ENCODE measurements around the gene CCDC124.
A peak's percentile ranks its signal among the peaks of the same experiment; 100 is the strongest.

Gene CCDC124

GRCh38 chr19:17953869-17954268 is 21.1 kb downstream of the CCDC124 start:
- DNase-seq: no peak

- no peak for DNase-seq
Observed at GRCh38 chr19:17954401-17954800, 21.6 kb downstream of the CCDC124 start.

- DNase-seq: no peak
Observed at GRCh38 chr19:17957149-17957849, 24.5 kb downstream of the CCDC124 start.

GRCh38 chr19:17957885-17958284 is 25.1 kb downstream of the CCDC124 start:
- DNase-seq: no peak

- DNase-seq: no peak
Observed at GRCh38 chr19:17963936-17964691, 31.3 kb downstream of the CCDC124 start.

GRCh38 chr19:17965370-17966128 is 32.7 kb downstream of the CCDC124 start:
- no peak for DNase-seq

- no peak for DNase-seq
Observed at GRCh38 chr19:17966129-17966483, 33.3 kb downstream of the CCDC124 start.

GRCh38 chr19:17966550-17967256 is 33.9 kb downstream of the CCDC124 start, which contains the start of gene KCNN1:
Gene KCNN1 (plus strand): TSS chr19:17967107. CDS start chr19:17973889, 6,782 bp downstream.
- DNase-seq: peak in 1 of 14 donors; percentile 19

GRCh38 chr19:17967257-17968051 is 34.6 kb downstream of the CCDC124 start:
- DNase-seq: no peak

- DNase-seq: no peak
Observed at GRCh38 chr19:17968362-17968761, 35.5 kb downstream of the CCDC124 start.

- DNase-seq: no peak
Observed at GRCh38 chr19:17969096-17969792, 36.4 kb downstream of the CCDC124 start.

GRCh38 chr19:17972230-17972629 is 39.4 kb downstream of the CCDC124 start:
- no peak for DNase-seq

- no peak for DNase-seq
Observed at GRCh38 chr19:17973759-17974158, 40.9 kb downstream of the CCDC124 start.

- no peak for DNase-seq
Observed at GRCh38 chr19:17974551-17974950, 41.7 kb downstream of the CCDC124 start.

- no peak for DNase-seq
Observed at GRCh38 chr19:17975032-17975431, 42.2 kb downstream of the CCDC124 start.

GRCh38 chr19:17977021-17977420 is 44.2 kb downstream of the CCDC124 start:
- DNase-seq: no peak

- no peak for DNase-seq
Observed at GRCh38 chr19:17977488-17977887, 44.7 kb downstream of the CCDC124 start.

- DNase-seq: no peak
Observed at GRCh38 chr19:17981611-17982010, 48.8 kb downstream of the CCDC124 start.

- no peak for DNase-seq
Observed at GRCh38 chr19:17982430-17982829, 49.6 kb downstream of the CCDC124 start.

GRCh38 chr19:17985037-17985818 is 52.4 kb downstream of the CCDC124 start:
- DNase-seq: no peak

Data from C1 segment of cervical spinal cord (tissue), 14 donors.